Suprapubic skin (tissue), 3 donors: Measurements from ENCODE around the gene APC.

Experiments
- EP300 ChIP-seq: sonication (generic); formaldehyde crosslinking; IDR thresholded peaks from one replicate; pipeline ENCODE4 v1.6.1; 2017; ENCODE audit warnings: antibody characterized with exemption
- POLR2A ChIP-seq, 2 donors: fragments of 450-650 bp; IDR thresholded peaks; one replicate each; pipeline ENCODE4 v1.6.1; 2017; ENCODE audit warnings: antibody characterized with exemption in 2 of 2, mild to moderate bottlenecking in 2 of 2, moderate library complexity in 2 of 2
- TF ChIP-seq, protein P1 (sequence below), 2 donors: fragments of 200-600 bp in 1 of 2; fragments of 450-650 bp in 1 of 2; sonication (generic) in 1 of 2; IDR thresholded peaks; one replicate each; pipeline ENCODE4 v1.5.1; 2016 to 2019; ENCODE audit warnings: antibody characterized with exemption in 2 of 2, mild to moderate bottlenecking in 1 of 2, moderate library complexity in 1 of 2

DNA sequence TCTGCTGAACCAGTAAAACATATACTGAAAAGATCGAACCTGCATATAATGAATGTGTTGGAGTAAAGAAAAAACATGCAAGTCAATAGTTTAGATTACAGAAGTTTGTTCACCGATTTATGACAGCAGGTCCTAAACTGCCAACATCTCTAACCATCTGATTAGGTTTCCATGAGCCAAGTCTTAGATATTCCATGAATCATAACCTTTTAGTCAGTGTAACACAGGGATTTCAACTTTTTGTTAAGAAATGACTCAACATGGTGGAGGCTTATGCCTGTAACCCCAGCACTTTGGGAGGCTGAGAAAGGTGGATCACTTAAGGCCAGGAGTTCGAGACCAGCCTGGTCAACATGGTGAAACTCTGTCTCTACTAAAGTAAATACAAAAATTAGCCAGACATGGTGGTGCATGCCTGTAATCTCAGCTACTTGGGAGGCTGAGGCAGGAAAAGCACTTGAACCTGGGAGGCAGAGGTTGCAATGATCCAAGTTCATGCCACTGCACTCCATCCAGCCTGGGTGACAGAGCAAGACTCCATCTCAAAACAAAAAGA lies 38.7 kb downstream of the APC start:
- TF ChIP-seq, protein P1, sequence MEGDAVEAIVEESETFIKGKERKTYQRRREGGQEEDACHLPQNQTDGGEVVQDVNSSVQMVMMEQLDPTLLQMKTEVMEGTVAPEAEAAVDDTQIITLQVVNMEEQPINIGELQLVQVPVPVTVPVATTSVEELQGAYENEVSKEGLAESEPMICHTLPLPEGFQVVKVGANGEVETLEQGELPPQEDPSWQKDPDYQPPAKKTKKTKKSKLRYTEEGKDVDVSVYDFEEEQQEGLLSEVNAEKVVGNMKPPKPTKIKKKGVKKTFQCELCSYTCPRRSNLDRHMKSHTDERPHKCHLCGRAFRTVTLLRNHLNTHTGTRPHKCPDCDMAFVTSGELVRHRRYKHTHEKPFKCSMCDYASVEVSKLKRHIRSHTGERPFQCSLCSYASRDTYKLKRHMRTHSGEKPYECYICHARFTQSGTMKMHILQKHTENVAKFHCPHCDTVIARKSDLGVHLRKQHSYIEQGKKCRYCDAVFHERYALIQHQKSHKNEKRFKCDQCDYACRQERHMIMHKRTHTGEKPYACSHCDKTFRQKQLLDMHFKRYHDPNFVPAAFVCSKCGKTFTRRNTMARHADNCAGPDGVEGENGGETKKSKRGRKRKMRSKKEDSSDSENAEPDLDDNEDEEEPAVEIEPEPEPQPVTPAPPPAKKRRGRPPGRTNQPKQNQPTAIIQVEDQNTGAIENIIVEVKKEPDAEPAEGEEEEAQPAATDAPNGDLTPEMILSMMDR (IDR thresholded peaks at IDR 0.05), result no peak
- no peak for TF ChIP-seq POLR2A (IDR thresholded peaks at IDR 0.05)
- no peak for TF ChIP-seq EP300
